Stimulated activated CD8-positive, alpha-beta memory T cell treated with anti-CD3 and anti-CD28 coated beads, Interleukin-4, amount 100 ng/mL, for 4 hours (primary cell): ENCODE results near the gene TMEM184A.

ENCODE experiments used
- DNase-seq, 2 donors: peaks; one replicate each; pipeline ENCODE4 v3.0.0-alpha.2; 2020; ENCODE audit warnings: low read depth in 2 of 2, low spot score in 1 of 2

The TMEM184A gene

DNA sequence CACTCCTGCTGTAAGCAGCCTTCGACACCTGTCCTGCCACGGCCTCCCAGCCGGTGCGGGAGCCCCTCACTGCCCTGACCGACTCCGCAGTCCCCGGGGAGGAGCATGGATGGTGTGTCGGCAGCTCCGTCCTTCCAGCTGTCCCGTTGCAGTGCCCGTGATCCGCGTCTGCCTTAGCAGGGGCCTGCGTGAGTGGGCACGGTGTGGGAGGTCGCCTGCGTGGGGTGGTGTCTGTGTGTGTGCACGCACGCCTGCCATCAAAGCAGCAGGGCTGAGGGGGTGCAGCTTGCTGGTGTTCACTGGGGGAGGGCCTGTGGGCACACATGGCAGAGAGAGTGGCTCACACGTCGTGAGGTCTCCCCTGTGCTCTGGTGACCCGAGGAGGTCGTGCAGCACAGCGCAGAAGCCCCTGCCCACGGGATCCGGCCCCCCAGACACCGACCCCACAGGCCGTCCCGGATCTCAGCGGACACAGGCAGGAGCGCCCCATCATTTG lies 15.2 kb downstream of the TMEM184A start:
- DNase-seq: no peak

DNA sequence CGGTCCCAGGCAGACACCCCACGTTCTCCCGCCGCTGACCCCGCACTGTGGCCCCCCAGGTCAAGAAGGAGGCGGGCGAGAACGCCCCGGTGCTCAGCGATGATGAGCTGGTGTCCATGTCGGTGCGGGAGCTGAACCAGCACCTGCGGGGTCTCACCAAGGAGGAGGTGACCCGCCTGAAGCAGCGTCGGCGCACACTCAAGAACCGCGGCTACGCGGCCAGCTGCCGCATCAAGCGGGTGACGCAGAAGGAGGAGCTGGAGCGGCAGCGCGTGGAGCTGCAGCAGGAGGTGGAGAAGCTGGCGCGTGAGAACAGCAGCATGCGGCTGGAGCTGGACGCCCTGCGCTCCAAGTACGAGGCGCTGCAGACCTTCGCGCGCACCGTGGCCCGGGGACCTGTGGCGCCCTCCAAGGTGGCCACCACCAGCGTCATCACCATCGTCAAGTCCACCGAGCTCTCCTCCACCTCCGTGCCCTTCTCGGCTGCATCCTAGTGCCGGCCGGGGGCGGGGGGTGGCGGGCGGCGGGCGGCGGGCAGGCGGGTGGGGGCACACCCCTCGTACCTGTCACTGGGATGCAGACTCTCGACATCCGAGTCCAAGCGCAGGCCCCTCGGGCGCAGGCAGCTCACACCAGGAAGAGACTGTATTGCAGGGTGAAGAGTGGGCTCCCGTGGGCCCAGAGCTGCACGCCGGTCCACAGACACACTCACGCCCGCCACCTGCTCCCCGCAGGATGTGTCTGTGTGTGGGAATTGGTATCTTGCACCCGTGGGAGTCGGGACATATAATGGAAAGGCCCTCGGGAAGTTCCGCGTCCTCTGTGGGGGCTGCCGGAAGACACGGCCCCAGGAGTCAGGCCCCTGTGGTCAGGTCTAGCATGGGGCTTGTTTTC lies 15.9 kb downstream of the TMEM184A start:
- no peak for DNase-seq

DNA sequence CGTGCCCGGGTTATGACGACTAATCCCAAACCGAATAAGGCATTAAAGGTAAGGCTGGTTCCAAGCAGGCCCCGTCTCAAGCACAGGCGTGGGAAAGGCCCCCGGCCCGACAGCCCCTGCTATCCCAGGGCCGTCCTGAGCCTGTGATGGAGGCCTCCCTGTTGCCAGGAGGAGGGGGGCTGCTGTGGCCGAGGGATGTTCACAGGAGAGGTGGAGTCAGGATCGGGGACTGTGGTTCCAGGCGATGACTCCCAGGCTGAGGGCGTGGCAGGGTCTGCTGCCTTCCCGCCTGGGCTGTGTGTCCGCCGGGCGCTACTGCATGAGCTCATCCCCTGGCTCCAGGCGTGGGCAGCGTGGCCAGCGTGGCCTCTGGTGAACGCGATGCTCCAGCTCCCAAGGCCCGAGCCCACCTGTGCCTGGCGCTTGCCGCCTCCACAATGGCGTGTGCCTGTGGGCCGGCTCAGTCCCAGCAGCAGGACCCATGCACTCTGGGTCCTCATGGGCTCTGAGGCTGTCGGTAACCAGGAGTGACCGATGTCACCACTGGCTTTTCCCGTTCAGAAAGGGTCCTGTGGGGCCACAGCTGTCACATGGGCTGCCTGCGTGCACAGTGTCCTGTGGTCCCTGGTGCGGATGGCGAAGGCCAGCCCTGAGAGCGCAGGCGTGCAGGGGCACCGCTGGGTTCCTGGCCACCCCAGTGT lies 16.7 kb downstream of the TMEM184A start:
- no peak for DNase-seq

DNA sequence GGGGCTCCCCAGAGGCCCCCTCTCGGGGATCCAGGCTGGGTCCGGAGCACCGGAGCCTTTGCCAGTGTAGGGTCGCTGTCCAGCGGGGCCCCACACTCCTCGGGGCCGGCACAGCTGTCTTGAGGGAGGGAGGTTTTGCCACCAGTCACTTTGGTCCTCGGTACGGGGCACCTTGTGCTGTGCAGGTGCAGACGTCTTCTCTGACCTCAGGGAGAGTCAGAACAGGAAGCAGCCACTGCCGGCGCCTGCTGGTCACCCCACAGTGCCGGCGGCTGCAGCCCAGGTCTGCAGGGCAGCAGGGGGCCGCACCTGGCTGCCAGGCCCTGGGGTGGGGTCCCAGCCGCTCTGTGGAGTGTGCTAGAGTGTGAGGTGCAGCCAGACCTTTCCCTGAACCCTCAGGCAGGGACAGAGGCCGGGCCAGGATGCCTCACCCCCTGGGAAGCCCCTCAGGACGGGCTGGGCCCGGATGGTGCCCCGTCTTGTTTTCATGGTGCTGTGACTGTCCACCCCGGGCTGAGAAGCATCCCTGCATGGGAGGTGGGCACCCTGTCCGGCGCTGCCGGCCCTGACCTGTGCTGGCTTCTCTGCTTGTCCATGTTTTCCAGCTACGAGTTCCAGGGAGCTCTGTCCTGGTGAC lies 17.3 kb downstream of the TMEM184A start:
- no peak for DNase-seq

DNA sequence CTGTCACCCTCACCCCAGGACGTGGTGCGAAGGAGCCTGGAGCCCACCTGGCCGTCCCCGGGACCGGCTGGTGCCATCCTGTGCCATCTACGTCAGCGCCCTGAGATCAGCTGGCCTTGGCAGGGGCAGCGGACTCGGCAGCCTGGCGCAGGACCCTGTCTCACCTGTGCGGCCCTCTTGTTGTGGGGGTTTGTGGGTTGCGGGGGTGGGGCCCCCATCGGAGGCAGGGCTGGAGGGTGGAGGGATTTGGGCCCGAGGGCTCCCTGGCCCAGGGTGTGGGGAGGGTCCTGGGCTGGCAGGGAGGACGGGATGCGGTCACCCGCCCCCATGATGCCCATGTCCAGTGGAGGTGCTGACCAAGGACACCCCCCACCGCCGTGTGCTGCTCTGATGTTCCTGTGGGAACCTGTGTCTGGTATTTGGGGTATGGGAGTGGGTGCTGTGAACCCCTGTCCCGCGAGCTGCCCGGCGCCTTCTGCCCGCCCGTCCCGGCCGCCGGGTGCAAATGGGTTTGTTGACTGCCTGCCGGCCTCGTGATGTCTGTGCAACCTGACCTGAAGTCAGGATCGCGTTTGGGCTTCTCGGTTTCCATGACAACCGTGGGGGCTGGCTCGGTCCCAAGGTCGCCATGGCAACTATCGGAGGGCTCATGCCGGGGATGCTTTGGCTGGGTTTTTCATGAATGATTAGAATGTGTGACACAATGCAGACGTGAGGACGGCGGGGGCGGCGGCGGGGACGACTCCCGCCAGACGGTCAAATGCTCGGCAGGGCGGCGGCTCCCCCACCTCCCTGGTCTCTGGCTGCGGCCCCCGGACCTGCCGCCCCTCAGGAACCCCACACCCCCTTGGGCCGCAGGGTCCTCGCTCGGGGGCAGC lies 18.2 kb downstream of the TMEM184A start:
- no peak for DNase-seq

DNA sequence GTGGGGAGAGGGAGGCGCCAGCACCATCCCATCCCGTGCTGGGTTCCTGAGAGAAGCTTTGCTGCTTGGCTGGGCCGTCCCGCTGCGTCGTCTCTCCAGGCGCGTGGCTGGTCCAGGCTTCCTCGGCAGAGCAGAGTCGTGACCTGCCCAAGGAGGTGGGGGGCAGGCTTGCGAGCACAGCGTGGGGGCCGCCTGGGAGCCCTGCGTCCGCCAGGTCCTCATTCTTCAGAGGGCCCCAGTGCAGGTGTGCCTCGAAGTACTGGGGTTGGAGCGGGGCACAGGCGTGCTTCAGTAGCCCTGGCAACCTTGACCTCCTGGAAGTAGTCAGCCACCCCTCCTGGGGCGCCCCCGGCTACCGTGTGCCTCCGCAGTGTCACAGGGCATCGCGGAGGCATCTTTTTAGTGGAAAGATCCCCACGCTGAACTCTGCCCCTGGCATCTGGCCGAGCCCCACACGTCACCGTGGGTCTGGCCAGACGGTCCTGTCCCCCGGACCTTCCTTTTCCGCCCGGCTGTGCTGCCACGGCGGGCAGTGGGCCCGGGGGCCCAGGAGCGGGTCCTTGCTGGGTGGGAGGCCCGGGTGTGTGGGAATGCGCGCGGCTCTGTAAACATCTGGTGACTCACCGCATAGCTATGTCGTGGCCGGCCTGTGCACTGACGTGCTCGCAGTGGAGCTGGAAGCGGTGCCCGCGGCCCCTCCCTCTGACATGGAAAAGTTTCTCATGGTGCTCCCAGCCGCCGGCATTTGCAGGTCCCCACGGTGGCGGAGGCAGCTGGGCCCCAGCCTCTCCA lies 19.1 kb downstream of the TMEM184A start:
- no peak for DNase-seq

DNA sequence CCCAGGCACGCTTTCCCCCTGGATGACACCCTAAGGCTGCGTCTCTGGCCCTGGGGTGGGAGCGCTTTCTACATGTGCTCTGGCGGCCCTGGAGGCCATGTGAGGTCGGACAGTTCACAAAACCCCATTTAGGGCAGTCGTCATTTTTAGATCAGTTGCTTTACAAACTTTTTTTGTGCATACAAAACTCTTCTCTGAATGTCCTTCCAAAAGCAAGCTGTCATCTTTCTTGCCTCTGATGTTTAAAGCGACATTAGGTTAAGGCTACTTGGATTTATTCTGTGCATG lies 19.6 kb downstream of the TMEM184A start:
- no peak for DNase-seq

DNA sequence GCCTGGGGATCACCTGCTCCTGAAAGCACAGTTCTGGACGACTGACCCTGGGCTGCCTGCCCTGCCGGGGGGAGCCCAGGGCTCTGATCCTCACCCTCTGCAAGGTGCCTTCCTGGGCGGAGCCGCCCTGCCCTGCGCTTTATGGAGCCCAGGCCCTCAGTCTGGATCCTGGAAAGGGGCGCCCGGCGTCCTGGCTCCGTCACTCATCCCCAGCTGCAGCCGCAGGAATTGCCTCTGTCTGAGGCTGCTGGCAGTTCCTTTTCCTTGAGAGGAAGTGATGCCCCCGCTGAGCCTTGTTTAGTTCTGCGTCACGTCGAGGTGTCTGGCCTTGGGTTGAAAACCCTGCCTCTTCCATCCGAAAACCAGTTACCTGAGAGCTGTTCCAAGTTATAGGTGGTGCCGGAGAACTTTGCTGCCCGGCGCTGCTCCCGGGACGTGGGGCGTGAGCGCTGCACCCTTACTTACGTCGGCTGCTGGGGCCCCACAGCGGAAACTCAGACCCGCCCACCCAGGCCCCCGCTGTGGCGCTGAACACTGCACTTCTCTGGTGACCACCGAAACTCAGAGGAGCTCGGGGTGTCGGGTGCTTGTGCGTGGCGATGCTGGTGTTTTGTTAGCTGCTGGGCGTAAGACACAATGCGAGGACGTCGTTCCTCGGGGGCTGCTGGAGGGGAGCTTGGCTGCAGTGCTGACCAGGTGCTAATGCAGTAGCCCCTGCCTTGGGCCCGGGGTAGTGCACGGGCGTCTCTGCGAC lies 20.1 kb downstream of the TMEM184A start:
- DNase-seq: no peak

DNA sequence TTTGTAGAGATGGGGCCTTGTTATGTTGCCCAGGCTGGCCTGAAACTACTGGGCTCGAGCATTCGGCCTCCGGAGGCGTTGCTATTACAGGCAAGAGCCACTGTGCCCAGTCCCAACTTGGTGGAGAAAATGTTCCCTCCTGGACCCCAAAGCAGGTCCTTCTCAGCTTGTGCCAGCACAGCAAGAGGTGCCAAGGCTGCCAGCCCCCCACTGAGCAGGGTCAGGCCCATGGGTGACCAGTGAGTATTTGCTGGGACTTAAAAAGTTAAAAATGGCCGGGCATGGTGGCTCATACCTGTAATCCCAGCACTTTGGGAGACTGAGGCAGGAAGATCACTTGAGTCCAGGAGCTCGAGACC lies 20.9 kb downstream of the TMEM184A start:
- no peak for DNase-seq

DNA sequence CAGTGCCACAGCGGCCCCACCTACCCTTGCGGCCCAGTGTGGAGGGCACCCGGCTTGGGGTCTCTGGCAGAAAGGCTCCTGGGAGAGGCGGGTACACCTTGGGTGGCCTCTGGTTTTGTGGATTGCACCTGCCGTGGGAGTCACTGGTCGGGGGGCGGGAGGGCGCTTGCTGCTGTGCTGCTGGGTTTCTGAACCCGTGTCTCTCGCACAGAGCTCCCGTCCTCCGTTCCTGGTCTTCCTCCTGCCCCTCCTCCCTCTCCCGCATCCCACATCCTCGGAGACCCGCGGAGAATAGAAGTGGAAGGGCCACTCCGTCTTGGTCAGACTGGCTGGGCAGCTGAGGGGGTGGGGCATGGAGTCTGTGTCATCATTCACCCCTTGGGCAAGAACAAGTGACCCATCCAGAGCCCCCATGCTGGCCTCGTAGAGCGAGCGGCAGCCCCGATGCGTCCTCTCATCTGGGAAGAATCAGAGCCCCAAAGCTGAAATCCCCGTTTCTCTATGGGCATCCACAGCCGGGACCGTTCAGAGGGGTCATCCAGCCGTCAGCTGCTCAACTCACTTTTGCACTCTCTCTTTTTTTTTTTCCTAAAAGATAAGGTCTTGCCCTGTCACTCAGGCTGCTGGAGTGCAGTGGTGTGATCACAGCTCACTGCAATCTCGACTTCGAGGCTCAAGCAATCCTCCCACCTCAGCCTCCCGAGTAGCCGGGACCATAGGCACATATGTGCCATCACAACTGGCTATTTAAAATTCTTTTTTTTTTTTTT lies 21.5 kb downstream of the TMEM184A start:
- no peak for DNase-seq

DNA sequence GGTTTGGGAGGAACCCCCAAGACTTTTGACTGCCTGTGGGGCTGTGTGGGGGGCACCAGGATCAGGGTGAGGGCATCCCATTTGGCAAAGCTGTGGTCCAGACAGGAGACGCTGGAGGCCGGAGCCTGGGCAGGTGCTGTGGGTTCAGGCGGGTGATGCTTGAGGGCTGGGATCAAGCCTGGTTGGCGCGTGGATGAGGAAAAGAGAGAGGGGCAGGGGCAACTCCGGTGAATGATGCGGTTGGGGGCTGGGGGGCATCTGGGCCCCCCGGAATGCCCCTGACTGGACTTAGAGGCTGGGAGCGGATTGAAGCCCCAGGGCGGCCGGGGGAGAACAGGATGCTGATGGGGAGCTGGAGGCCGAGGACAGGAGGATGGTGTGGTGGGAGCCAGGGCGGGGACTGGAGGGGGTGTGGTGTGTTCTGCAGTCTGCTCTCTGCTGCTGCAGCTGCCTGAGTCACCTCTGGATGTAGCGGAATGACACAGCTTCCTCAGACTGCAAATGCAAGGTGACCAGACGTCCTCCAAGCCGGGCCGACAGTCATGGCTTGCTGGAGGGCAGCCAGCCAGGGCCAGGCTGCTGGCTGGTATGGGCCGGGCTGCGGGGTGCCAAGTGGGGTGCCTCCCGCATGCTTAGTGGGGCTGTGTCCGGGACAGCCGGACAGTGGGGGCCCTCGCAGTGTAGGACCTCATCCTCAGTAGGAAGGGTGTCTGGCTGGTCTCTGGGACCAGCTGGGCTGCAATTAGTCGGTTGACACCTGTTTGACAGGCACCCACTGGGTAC lies 22.3 kb downstream of the TMEM184A start:
- DNase-seq: no peak

DNA sequence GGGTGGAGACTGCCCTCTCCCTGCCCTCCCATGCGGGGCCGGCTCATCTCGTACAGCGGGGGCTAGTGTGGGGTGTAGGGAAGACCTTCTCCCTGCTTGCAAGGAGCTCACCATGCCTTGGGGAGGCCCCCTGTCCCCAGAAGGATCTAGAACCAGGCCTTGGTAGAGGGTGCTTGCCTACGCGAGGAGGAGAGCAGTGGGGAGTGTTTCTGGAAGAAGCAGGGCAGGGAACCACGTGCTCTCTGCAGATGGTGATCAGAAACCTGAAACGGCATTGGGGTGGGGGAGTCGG lies 22.8 kb downstream of the TMEM184A start:
- no peak for DNase-seq

DNA sequence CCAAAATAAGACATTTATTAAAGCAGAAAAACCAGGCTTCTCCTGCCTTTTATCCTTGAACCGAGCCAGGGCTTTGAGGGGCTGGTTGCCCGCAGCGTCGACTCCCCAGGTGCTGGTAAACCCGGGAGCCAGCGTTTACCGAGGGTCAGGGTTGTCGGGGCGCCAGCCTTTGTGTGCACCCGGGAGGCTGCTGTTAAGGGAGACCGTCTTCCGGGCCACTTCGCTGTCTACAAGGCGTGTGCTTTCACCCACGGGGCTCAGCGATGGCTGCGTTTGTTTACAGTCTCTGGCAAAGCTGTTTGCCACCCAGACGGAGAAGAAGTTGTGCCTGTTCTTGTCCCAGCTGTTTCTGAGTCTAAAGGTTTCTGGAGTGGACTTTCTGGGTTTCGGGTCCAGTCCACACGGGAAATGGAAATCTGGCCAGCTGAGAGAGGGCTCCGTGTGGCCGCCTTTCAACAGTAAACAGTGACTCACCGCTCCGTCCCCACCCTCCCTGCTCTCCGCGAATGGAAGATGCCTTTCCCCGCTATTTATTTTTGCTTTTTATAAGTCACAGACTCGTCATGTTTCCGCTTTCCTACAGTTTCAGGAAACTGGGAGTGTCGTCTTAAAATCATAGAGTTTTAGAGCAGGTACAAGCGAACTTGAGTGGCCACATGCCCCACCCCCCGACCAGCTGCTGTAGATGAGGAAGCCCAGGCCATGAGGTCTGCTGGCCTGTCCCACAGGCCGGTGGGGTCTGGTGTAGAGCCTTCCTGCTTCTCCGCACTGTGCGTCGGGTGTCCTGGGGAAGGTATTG lies 23.4 kb downstream of the TMEM184A start:
- peak; percentile 33 to 37 for DNase-seq

DNA sequence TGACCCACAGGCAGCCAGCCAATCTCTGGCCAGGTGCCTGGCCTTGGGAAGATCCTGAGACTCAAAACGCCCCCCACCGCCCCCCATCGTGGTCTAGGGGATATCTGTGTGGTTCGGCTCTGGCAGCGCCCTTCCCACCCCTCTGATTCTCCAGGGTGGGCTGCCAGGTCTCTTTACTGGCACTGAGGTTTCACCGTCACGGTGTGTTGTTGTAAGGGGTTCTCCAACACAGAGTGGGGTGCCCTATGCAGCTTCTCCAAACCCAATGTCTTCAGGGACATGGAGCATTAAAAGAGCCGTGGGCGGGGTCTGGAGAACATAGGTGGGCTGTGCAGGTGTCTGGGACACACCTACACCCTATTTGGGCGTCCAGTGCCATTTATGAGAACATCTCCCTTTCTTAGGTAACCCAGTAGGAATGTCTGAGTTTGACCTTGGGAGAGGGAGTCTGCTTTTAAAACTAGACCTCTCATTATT lies 24.0 kb downstream of the TMEM184A start:
- no peak for DNase-seq

DNA sequence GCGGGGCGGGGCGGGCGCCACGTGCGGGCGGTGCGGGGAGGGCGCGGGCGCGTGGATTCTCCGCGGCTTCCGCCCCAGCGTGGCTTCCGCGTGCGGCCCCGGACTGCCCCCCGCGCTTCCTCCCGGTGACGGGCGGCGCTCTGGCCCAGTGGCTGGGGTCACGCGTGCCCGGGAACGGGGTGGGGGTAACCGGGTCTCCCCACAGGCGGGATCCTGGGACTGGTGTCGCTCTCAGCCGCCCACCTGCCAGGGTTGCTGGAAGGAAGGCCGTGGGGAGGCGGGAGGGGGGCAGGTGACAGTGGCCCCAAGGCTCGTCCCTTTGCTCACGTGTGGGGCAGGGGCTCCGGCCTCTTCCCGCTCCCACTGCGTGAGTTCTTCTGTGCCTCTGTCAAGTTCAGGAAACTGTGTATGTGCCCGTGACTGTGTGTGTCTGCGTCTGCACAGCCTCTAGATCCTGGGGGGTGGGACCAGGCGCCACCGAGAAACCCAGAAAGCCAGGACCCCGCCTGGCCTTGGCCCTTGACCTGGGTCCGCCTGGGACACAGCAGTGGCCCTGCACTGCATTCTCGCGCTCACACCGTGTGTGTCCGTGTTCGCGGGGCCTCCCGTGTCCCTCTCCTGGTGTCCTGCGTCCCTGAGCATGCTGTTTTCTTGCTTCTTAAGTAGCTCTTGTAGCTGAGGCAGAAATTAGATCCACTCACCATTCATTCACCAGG lies 24.6 kb downstream of the TMEM184A start:
- peak in 1 of 2 donors; percentile 23 for DNase-seq

DNA sequence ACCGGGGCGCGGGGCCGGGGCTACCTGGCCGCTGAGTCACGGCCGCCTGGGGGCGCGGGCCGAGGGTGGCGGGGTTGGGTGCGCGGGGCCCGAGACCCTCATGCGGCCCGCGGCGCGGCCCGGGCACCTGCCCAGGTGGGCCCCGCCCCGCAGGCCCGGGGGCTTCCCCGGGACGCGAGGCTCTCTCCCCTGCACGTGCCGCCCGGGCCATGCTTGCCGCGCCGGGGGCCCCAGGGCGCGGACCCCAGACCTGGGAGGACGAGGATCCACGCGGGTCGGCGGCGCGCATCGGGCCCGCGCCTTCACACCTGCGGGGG lies 25.1 kb downstream of the TMEM184A start:
- no peak for DNase-seq
